ENCODE results near the gene KYNU. TPM values are rescaled to one million over a fixed set of nuclear protein-coding genes. Genes with fewer than 3 reads are reported as not detected.
A peak's percentile ranks its signal among the peaks of the same experiment; 100 is the strongest.
"Not testable (repeated sequence)": the region's sequence is repeated elsewhere in the genome, so short reads cannot be mapped to it uniquely, and the experiment has no call there.

KYNU gene
- polyA plus RNA-seq (2013, experiment 1 of 2; ENCODE audit: insufficient read length) = 0.07 TPM
- polyA plus RNA-seq (2013, experiment 2 of 2; ENCODE audit: insufficient read length) = 0.18 TPM

- DNase-seq = peak; percentile 6
Measured at GRCh38 chr2:142877216-142877838, at the start of gene KYNU. Gene KYNU, plus strand, starts transcription at chr2:142877664. Its CDS starts 7,704 bp downstream, at chr2:142885368.

GRCh38 chr2:142834021-142834420 lies 43.4 kb upstream of the KYNU start:
- peak; percentile 67 for DNase-seq

GRCh38 chr2:142840436-142840835 lies 37.0 kb upstream of the KYNU start:
- DNase-seq = no peak

GRCh38 chr2:142841788-142842187 lies 35.7 kb upstream of the KYNU start:
- no peak for DNase-seq

- DNase-seq = no peak
Measured at GRCh38 chr2:142842369-142842768, 35.1 kb upstream of the KYNU start.

GRCh38 chr2:142843731-142844130 lies 33.7 kb upstream of the KYNU start:
- no peak for DNase-seq

- DNase-seq = no peak
Measured at GRCh38 chr2:142848023-142848606, 29.3 kb upstream of the KYNU start.

GRCh38 chr2:142849820-142850219 lies 27.6 kb upstream of the KYNU start:
- no peak for DNase-seq

GRCh38 chr2:142853912-142854311 lies 23.6 kb upstream of the KYNU start:
- no peak for DNase-seq

GRCh38 chr2:142857256-142858164 lies 20.0 kb upstream of the KYNU start:
- DNase-seq = peak; percentile 33

GRCh38 chr2:142858961-142859360 lies 18.5 kb upstream of the KYNU start:
- no peak for DNase-seq

- no peak for DNase-seq
Measured at GRCh38 chr2:142862299-142862698, 15.2 kb upstream of the KYNU start.

- no peak for DNase-seq
Measured at GRCh38 chr2:142862847-142863246, 14.6 kb upstream of the KYNU start.

- peak; percentile 15 for DNase-seq
Measured at GRCh38 chr2:142863485-142863961, 13.9 kb upstream of the KYNU start.

GRCh38 chr2:142864605-142865004 lies 12.9 kb upstream of the KYNU start:
- not testable (repeated sequence) for DNase-seq

- no peak for DNase-seq
Measured at GRCh38 chr2:142865924-142866323, 11.5 kb upstream of the KYNU start.

GRCh38 chr2:142866426-142866825 lies 11.0 kb upstream of the KYNU start:
- no peak for DNase-seq

GRCh38 chr2:142867136-142867535 lies 10.3 kb upstream of the KYNU start:
- no peak for DNase-seq

- peak; percentile 22 for DNase-seq
Measured at GRCh38 chr2:142868229-142868762, 9.2 kb upstream of the KYNU start.

GRCh38 chr2:142869065-142869460 lies 8.4 kb upstream of the KYNU start:
- not testable (repeated sequence) for DNase-seq

- no peak for DNase-seq
Measured at GRCh38 chr2:142869461-142870106, 7.9 kb upstream of the KYNU start.

GRCh38 chr2:142870526-142870925 lies 6.9 kb upstream of the KYNU start:
- DNase-seq = no peak

Data from fibroblast of skin of scalp (primary cell).